GM12892 (cell line): ENCODE data around the gene DMC1.

ENCODE experiments used
- DNase-seq: peaks from one replicate; pipeline ENCODE4 v3.0.0; 2011; ENCODE audit not compliant: insufficient read length
- FAIRE-seq: peaks from 2 replicates; lab custom pipeline; 2011; peaks lifted over from hg19 to GRCh38; lab: Jason Lieb, UNC
- POLR2A ChIP-seq: IDR thresholded peaks from 2 replicates; pipeline ENCODE4 v1.6.1; 2011; ENCODE audit warnings: low read depth, low read length, control low read depth
- POLR2AphosphoS5 ChIP-seq: IDR thresholded peaks from 2 replicates; pipeline ENCODE4 v1.6.1; 2011; ENCODE audit warnings: low read depth, low read length, control low read depth
- TAF1 ChIP-seq: IDR thresholded peaks from 2 replicates; pipeline ENCODE4 v1.6.1; 2011; ENCODE audit warnings: low read depth, mild to moderate bottlenecking, control low read depth, low read length, borderline replicate concordance

DMC1 gene

GRCh38 chr22:38565441-38565840, 4.5 kb downstream of the DMC1 start:
- DNase-seq: no peak
- FAIRE-seq: no peak
- TF ChIP-seq POLR2AphosphoS5 (no peak), TAF1 (no peak), POLR2A (no peak)

GRCh38 chr22:38564669-38565068, 5.3 kb downstream of the DMC1 start:
- FAIRE-seq (no peak), DNase-seq (no peak)
- TF ChIP-seq POLR2AphosphoS5 (no peak), TAF1 (no peak), POLR2A (no peak)

DNA sequence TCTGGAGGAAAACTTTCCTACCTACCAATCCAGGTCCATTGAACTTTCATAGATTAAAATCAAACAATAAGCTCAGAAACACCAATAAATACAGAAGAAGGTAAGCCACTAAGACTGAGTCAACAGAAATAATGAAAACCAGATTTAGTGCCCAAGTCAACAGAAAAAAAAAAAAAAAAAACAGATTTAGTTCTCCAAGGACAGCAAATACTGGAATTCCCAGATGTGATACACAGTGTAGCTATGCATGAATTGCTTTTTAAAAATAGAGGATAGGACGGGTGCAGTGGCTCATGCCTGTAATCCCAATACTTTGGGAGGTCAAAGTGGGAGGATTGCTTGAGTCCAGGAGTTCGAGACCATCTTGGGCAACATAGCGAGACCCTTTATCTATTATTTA, 15.7 kb downstream of the DMC1 start:
- DNase-seq (no peak), FAIRE-seq (no peak)
- TF ChIP-seq POLR2AphosphoS5 (no peak), TAF1 (no peak), POLR2A (no peak)

DNA sequence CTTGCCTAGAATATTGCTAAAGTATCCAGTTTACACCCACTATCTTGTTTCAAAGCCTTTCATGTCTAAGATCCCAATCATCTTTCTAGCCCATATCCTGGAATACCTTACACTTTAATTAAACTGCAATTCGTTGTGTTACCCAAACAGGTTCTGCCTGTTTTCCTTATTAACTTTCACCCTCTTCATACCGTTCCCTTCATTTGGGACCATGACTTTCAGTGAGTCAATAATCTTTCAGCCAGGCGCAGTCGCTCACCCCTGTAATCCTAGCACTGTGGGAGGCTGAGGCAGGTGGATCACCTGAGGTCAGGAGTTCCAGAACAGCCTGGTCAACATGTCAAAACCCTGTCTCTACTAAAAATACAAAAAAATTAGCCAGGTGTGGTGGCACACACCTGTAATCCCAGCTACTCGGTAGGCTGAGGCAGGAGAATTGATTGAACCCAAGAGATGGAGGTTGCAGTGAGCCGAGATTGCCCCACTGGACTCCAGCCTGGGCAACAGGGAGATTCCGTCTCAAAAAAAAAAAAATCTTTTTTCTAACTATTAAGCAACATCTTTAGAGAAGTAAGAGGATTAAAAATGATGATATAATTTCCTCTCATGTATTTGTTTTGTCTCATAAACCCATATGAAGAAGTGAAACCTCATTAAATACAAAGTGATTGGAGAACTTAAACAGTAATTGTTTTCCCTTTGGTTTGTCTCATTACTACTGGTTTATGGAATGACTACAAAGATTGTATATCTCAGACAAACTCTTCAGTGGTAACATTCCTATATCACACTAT, 20.7 kb downstream of the DMC1 start:
- no peak for TF ChIP-seq POLR2A
- DNase-seq: no peak
- no peak for FAIRE-seq

GRCh38 chr22:38540701-38541100, 29.3 kb downstream of the DMC1 start:
- DNase-seq (no peak), FAIRE-seq (no peak)
- no peak for TF ChIP-seq POLR2A
- no peak for TF ChIP-seq POLR2AphosphoS5
- no peak for TF ChIP-seq TAF1

- FAIRE-seq (no peak), DNase-seq (no peak)
- TF ChIP-seq POLR2A (no peak), TAF1 (no peak), POLR2AphosphoS5 (no peak)
These were observed 38.6 kb downstream of the DMC1 start for GRCh38 chr22:38531251-38531938.

- FAIRE-seq: no peak
- no peak for TF ChIP-seq POLR2A
- no peak for TF ChIP-seq TAF1
- no peak for TF ChIP-seq POLR2AphosphoS5
- DNase-seq: no peak
These were observed 45.6 kb downstream of the DMC1 start for GRCh38 chr22:38524429-38524828.

DNA sequence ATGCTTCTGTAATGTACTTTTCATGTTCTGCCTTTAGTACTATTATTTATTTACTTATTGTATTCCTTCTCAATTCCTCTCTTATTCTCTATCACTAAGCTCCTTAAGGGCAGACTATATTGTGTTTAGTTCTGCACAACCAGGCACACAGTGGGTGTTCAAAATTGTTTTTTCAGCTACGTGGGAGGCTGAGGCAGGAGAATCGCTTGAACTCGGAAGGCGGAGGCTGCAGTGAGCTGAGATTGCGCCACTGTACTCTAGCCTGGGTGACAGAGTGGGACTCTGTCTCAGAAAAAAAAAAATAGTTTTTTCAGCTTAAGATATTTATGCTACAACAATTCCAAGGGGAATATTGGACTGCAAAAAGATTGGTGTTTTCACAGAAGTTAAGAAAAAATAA, 46.5 kb downstream of the DMC1 start:
- no peak for FAIRE-seq
- no peak for TF ChIP-seq POLR2AphosphoS5
- TF ChIP-seq POLR2A: no peak
- TF ChIP-seq TAF1: no peak
- no peak for DNase-seq

- TF ChIP-seq TAF1 (no peak), POLR2AphosphoS5 (no peak), POLR2A (no peak)
- no peak for FAIRE-seq
These were observed 47.0 kb downstream of the DMC1 start for GRCh38 chr22:38523029-38523428.

GRCh38 chr22:38519453-38520250, 50.3 kb downstream of the DMC1 start:
- no peak for DNase-seq
- no peak for TF ChIP-seq POLR2A
- no peak for TF ChIP-seq TAF1
- no peak for TF ChIP-seq POLR2AphosphoS5
- FAIRE-seq: no peak

More at GRCh38 chr22:38523029-38523428, 47.0 kb downstream of the DMC1 start:
- no peak for DNase-seq

- DNase-seq (no peak), FAIRE-seq (no peak)
- TF ChIP-seq POLR2A (no peak), TAF1 (no peak), POLR2AphosphoS5 (no peak)
These were observed 51.4 kb downstream of the DMC1 start for GRCh38 chr22:38518620-38519019.

- TF ChIP-seq POLR2A (no peak), TAF1 (no peak), POLR2AphosphoS5 (no peak)
- FAIRE-seq: no peak
- peak; percentile 36 for DNase-seq
These were observed 56.9 kb downstream of the DMC1 start for GRCh38 chr22:38513063-38513462.
